H1 (cell line): ENCODE measurements around the gene PARD3. TPM values are rescaled to one million over a fixed set of nuclear protein-coding genes. Genes with fewer than 3 reads are reported as not detected.

Experiments used
- CTCF ChIA-PET: fragments of 300-600 bp; sonication (Branson Sonifier 250); formaldehyde crosslinking; loops from one replicate; lab custom pipeline; 2021; ENCODE audit not compliant: partially characterized antibody; lab: Charles Lee
- POLR2A ChIA-PET: fragments of 300-600 bp; sonication (Branson Sonifier 250); formaldehyde crosslinking; loops from one replicate; lab custom pipeline; 2021; ENCODE audit warnings: inconsistent platforms; ENCODE audit not compliant: partially characterized antibody; lab: Charles Lee
- DNase-seq, 2 experiments: peaks; one replicate each; pipeline versions ENCODE4 v3.0.0 to v3.0.0-alpha.2; 2010 to 2022; ENCODE audit warnings: low spot score in 2 of 2, low read depth in 1 of 2, mixed read lengths in 1 of 2
- FAIRE-seq: peaks from 2 replicates; lab custom pipeline; 2011; peaks lifted over from hg19 to GRCh38; lab: Jason Lieb, UNC
- H2AFZ ChIP-seq: 2 replicates; pipeline ENCODE4 v1.8.1; 2012; ENCODE audit warnings: low read length, inconsistent platforms
- H2AK5ac ChIP-seq: 2 replicates; pipeline ENCODE4 v1.6.1; 2013; ENCODE audit warnings: low read depth, low read length
- H2BK120ac ChIP-seq: replicated peaks from 2 replicates; pipeline ENCODE3; 2013; ENCODE audit warnings: low read depth, low read length, inconsistent platforms
- H2BK12ac ChIP-seq: 2 replicates; pipeline ENCODE4 v1.6.1; 2013; ENCODE audit warnings: low read depth, low read length
- H2BK15ac ChIP-seq: 2 replicates; pipeline ENCODE4 v1.6.1; 2013; ENCODE audit warnings: low read length
- H2BK20ac ChIP-seq: 2 replicates; pipeline ENCODE4 v1.6.1; 2013; ENCODE audit warnings: low read length
- H2BK5ac ChIP-seq: 2 replicates; pipeline ENCODE4 v1.6.1; 2013; ENCODE audit warnings: low read depth, low read length
- H3K14ac ChIP-seq: 2 replicates; pipeline ENCODE4 v1.6.1; 2013; ENCODE audit warnings: inconsistent platforms; ENCODE audit not compliant: insufficient read length
- H3K18ac ChIP-seq: 2 replicates; pipeline ENCODE4 v1.6.1; 2013; ENCODE audit warnings: low read length; ENCODE audit errors: extremely low read depth
- H3K23ac ChIP-seq: 2 replicates; pipeline ENCODE4 v1.6.1; 2013; ENCODE audit warnings: inconsistent platforms; ENCODE audit not compliant: insufficient read length
- H3K23me2 ChIP-seq: 2 replicates; pipeline ENCODE4 v1.6.1; 2013; ENCODE audit warnings: low read depth, low read length
- H3K27ac ChIP-seq: 2 replicates; pipeline ENCODE4 v1.6.1; 2011; ENCODE audit warnings: low read depth, low read length, inconsistent platforms
- H3K27me3 ChIP-seq, 4 experiments: replicated peaks in 1 of 4; 1 replicate in 1 of 4; 2 replicates in 3 of 4; pipeline versions ENCODE4 v1.6.1 to v1.8.1; 2011 to 2013; ENCODE audit warnings: low read length in 3 of 4, mild to moderate bottlenecking in 3 of 4, inconsistent platforms in 2 of 4, mixed read lengths in 2 of 4, moderate library complexity in 1 of 4; ENCODE audit not compliant: control insufficient read depth in 3 of 4, insufficient read depth in 3 of 4; ENCODE audit errors: extremely low read depth in 1 of 4
- H3K36me3 ChIP-seq, 4 experiments: 2 replicates each; pipeline versions ENCODE4 v1.6.1 to v1.8.1; 2011 to 2013; ENCODE audit warnings: mild to moderate bottlenecking in 4 of 4, low read length in 3 of 4, moderate library complexity in 2 of 4, control low read depth in 1 of 4, inconsistent platforms in 1 of 4; ENCODE audit not compliant: insufficient read depth in 4 of 4, control insufficient read depth in 2 of 4
- H3K4ac ChIP-seq: replicated peaks from 2 replicates; pipeline ENCODE3; 2013; ENCODE audit warnings: low read length, low read depth, mixed read lengths, inconsistent platforms; ENCODE audit not compliant: insufficient read length
- H3K4me1 ChIP-seq, 4 experiments: replicated peaks in 1 of 4; 1 replicate in 1 of 4; 2 replicates in 3 of 4; pipeline versions ENCODE4 v1.6.1 to v1.8.1; 2011 to 2013; ENCODE audit warnings: low read length in 3 of 4, inconsistent platforms in 2 of 4, mixed read lengths in 1 of 4; ENCODE audit not compliant: insufficient read depth in 4 of 4, control insufficient read depth in 3 of 4
- H3K4me2 ChIP-seq, 2 experiments: 2 replicates each; pipeline versions ENCODE4 v1.6.1 to v1.8.1; 2011 to 2013; ENCODE audit warnings: low read depth in 2 of 2, low read length in 2 of 2, control low read depth in 1 of 2, inconsistent platforms in 1 of 2, mild to moderate bottlenecking in 1 of 2; ENCODE audit not compliant: insufficient read depth in 1 of 2
- H3K4me3 ChIP-seq, 4 experiments: fragments of 200-600, 300-600 bp in 1 of 4; sonication (generic), shearing (Covaris generic), sonication (Bioruptor Twin) in 1 of 4; 2 replicates each; pipeline versions ENCODE4 v1.5.1 to v1.8.1; 2011 to 2016; ENCODE audit warnings: low read length in 4 of 4, low read depth in 3 of 4, control low read depth in 2 of 4, inconsistent platforms in 2 of 4, mild to moderate bottlenecking in 2 of 4, mixed read lengths in 1 of 4, moderate library complexity in 1 of 4; ENCODE audit not compliant: insufficient read depth in 2 of 4; ENCODE audit errors: extremely low read depth in 1 of 4
- H3K56ac ChIP-seq: replicated peaks from 2 replicates; pipeline ENCODE3; 2013; ENCODE audit warnings: low read depth, mild to moderate bottlenecking, mixed read lengths, low read length, inconsistent platforms; ENCODE audit not compliant: insufficient read length
- H3K79me1 ChIP-seq: 2 replicates; pipeline ENCODE4 v1.6.1; 2013; ENCODE audit warnings: low read depth, low read length, control low read depth
- H3K79me2 ChIP-seq, 2 experiments: 2 replicates each; pipeline versions ENCODE4 v1.6.1 to v1.8.1; 2012 to 2013; ENCODE audit warnings: low read length in 2 of 2, mild to moderate bottlenecking in 2 of 2, inconsistent platforms in 1 of 2; ENCODE audit not compliant: insufficient read depth in 2 of 2, control insufficient read depth in 1 of 2
- H3K9ac ChIP-seq, 4 experiments: replicated peaks in 1 of 4; 1 replicate in 1 of 4; 2 replicates in 3 of 4; pipeline versions ENCODE4 v1.6.1 to v1.8.1; 2011 to 2013; ENCODE audit warnings: low read depth in 3 of 4, low read length in 3 of 4, control low read depth in 2 of 4, mild to moderate bottlenecking in 2 of 4, moderate library complexity in 2 of 4, inconsistent platforms in 1 of 4; ENCODE audit errors: extremely low read depth in 1 of 4
- H3K9me3 ChIP-seq, 2 experiments: 2 replicates each; pipeline versions ENCODE4 v1.6.1 to v1.8.1; 2012 to 2013; ENCODE audit warnings: mild to moderate bottlenecking in 2 of 2, moderate library complexity in 2 of 2, control low read depth in 1 of 2, inconsistent platforms in 1 of 2, low read depth in 1 of 2, low read length in 1 of 2, mixed read lengths in 1 of 2; ENCODE audit not compliant: insufficient read depth in 2 of 2
- H4K20me1 ChIP-seq, 2 experiments: replicated peaks in 1 of 2; 2 replicates each; pipeline versions ENCODE3 to v1.8.1; 2011 to 2013; ENCODE audit warnings: inconsistent platforms in 2 of 2, low read length in 2 of 2, mild to moderate bottlenecking in 1 of 2; ENCODE audit not compliant: insufficient read depth in 2 of 2, control insufficient read depth in 1 of 2
- H4K5ac ChIP-seq: 2 replicates; pipeline ENCODE4 v1.6.1; 2013; ENCODE audit warnings: low read length, low read depth, mixed read lengths, inconsistent platforms; ENCODE audit not compliant: insufficient read length
- H4K8ac ChIP-seq: 2 replicates; pipeline ENCODE4 v1.8.0; 2013; ENCODE audit warnings: mild to moderate bottlenecking, moderate library complexity, low read length, inconsistent platforms; ENCODE audit not compliant: insufficient read depth; ENCODE audit errors: extremely low read depth
- H4K91ac ChIP-seq: replicated peaks from 2 replicates; pipeline ENCODE3; 2013; ENCODE audit warnings: low read length, mixed read lengths, inconsistent platforms; ENCODE audit not compliant: insufficient read length
- ASH2L ChIP-seq: fragments of 200-600, 300-600 bp; sonication (generic); IDR thresholded peaks from one replicate; pipeline ENCODE4 v1.7.1; 2017; ENCODE audit warnings: low read length
- BACH1 ChIP-seq: IDR thresholded peaks from 2 replicates; pipeline ENCODE4 v1.6.1; 2012; ENCODE audit warnings: low read length, improper control_type of control experiment
- BRCA1 ChIP-seq: IDR thresholded peaks from 2 replicates; pipeline ENCODE4 v1.6.1; 2012; ENCODE audit warnings: low read depth, low read length, improper control_type of control experiment
- CEBPB ChIP-seq: IDR thresholded peaks from 2 replicates; pipeline ENCODE4 v1.6.1; 2012; ENCODE audit warnings: low read depth, low read length
- EZH2 ChIP-seq: fragments of 200-600 bp; sonication (generic); IDR thresholded peaks from 2 replicates; pipeline ENCODE4 v1.7.1; 2012; ENCODE audit warnings: low read depth, mild to moderate bottlenecking, moderate library complexity, low read length, inconsistent platforms; ENCODE audit not compliant: severe bottlenecking
- FOSL1 ChIP-seq: IDR thresholded peaks from 2 replicates; pipeline ENCODE4 v1.6.1; 2011; ENCODE audit warnings: mild to moderate bottlenecking, low read depth, low read length, moderate library complexity; ENCODE audit not compliant: insufficient read depth
- GTF2F1 ChIP-seq: IDR thresholded peaks from 2 replicates; pipeline ENCODE4 v1.6.1; 2012; ENCODE audit warnings: low read depth, low read length, improper control_type of control experiment, borderline replicate concordance
- MAX ChIP-seq: IDR thresholded peaks from 2 replicates; pipeline ENCODE4 v1.6.1; 2012; ENCODE audit warnings: inconsistent platforms
- SIN3A ChIP-seq, 2 experiments: IDR thresholded peaks in 1 of 2; conservative IDR thresholded peaks in 1 of 2; 2 replicates each; pipeline ENCODE4 v1.6.1; 2011 to 2012; ENCODE audit warnings: low read length in 2 of 2, improper control_type of control experiment in 1 of 2, low read depth in 1 of 2, mild to moderate bottlenecking in 1 of 2
- SP1 ChIP-seq: IDR thresholded peaks from 2 replicates; pipeline ENCODE4 v1.6.1; 2011; ENCODE audit warnings: low read depth, low read length
- TAF1 ChIP-seq: IDR thresholded peaks from 2 replicates; pipeline ENCODE4 v1.6.1; 2011; ENCODE audit warnings: mild to moderate bottlenecking, low read depth, low read length
- TAF7 ChIP-seq: optimal IDR thresholded peaks from 2 replicates; pipeline ENCODE3; 2011; ENCODE audit warnings: low read depth, mild to moderate bottlenecking, inconsistent platforms, low read length, moderate library complexity, borderline replicate concordance
- TBP ChIP-seq: IDR thresholded peaks from 2 replicates; pipeline ENCODE4 v1.6.1; 2011; ENCODE audit warnings: low read depth, low read length, improper control_type of control experiment
- YY1 ChIP-seq: IDR thresholded peaks from 2 replicates; pipeline ENCODE4 v1.6.1; 2011; ENCODE audit warnings: low read depth, mild to moderate bottlenecking, low read length
- WGBS, 2 experiments: shearing (Covaris generic) in 1 of 2; methylation state at CpG; one replicate each; pipeline versions ENCODE4 v1.1.6 to v1.1.7; 2013 to 2015; ENCODE audit warnings: low lambda C conversion rate in 2 of 2, mixed read lengths in 2 of 2, inconsistent platforms in 1 of 2, low coverage in 1 of 2, missing lambda C conversion rate in 1 of 2; ENCODE audit not compliant: insufficient replicate concordance in 2 of 2, insufficient coverage in 1 of 2, insufficient read length in 1 of 2; ENCODE audit errors: extremely low coverage in 1 of 2, missing lambda C conversion rate in 1 of 2; 5-methylcytosine and 5-hydroxymethylcytosine counted together
- polyA plus RNA-seq, 7 experiments: library from polyadenylated mRNA; depleted of rRNA in 3 of 7; stranded (reverse) in 5 of 7; unstranded in 2 of 7; fragments of >200 nt in 5 of 7; fragments of 200-250 nt in 2 of 7; gene quantifications; 1 replicate in 5 of 7; 2 replicates in 1 of 7; 4 replicates in 1 of 7; pipeline versions ENCODE4 v1.2.1 to v1.2.3, GENCODE V29; 2011 to 2013; ENCODE audit warnings: missing spikeins in 2 of 7, mixed read lengths in 2 of 7
- total RNA-seq: library from RNA; stranded (reverse); fragmentation: NEBNext Ultra II Directional; extraction: Animal tissue kit (Norgen Biotek cat#: 25700); gene quantifications from 2 replicates; pipeline ENCODE4 v1.2.1, GENCODE V29; 2021

The PARD3 gene
- total and polyA plus RNA-seq, 2 of the 8 experiments (the other 6 are each of a cell fraction or from before 2014, with no cell fraction given), result 19.7 to 49.1 TPM

DNA sequence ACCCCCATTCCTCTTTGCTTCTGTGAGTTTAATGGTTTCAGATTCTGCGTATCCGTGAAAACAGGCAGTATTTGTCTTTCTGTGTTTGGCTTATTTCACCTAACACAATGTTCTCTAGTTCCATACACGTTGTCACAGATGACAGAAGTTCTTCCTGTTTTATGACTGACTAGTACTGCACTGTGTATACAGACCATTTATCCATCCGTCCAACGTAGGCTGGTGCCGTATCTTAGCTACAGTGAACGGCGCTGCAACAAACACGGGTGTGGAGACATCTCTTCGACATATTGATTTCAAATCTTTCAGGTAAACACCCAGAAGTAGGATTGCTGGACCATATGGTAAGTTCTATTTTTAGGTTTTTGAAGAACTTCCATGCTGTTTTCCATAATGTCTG lies 181.7 kb downstream of the PARD3 start:
- Histone ChIP-seq H2AK5ac (no peak overlapping the region), H2BK15ac (no peak overlapping the region), H2AFZ (no peak overlapping the region), H3K36me3 (no peaks in the 10 kb centered on the region), H3K56ac (no peak overlapping the region), H3K23me2 (no peaks in the 10 kb centered on the region), H3K79me1 (peaks cover 10% of the 10 kb centered on the region; the same call in 1 of the 2 replicates), H4K8ac (no peak overlapping the region), H3K4me2 (no peak overlapping the region), H4K91ac (no peak overlapping the region), H3K27ac (no peak overlapping the region), H3K9me3 (no peaks in the 10 kb centered on the region), H2BK12ac (no peak overlapping the region), H3K18ac (no peak overlapping the region), H3K4ac (no peak overlapping the region), H3K23ac (no peak overlapping the region), H2BK5ac (no peak overlapping the region), H2BK120ac (no peak overlapping the region), H3K79me2 (peaks cover 0 to 55% of the 10 kb centered on the region in 2 experiments; a peak in 2 of 4 replicates), H4K5ac (no peak overlapping the region), H3K14ac (no peak overlapping the region), H4K20me1 (peaks cover 2 to 4% of the 10 kb centered on the region in 2 experiments), H2BK20ac (no peak overlapping the region), H3K9ac (no peak overlapping the region), H3K4me3 (no peak overlapping the region), H3K4me1 (peaks cover 5 to 15% (median 9%) of the 10 kb centered on the region in 4 experiments; a peak in 5 of 7 replicates), H3K27me3 (no peaks in the 10 kb centered on the region)
- FAIRE-seq (no peak), DNase-seq (no peak)
- no peak for TF ChIP-seq EZH2
- no peak for TF ChIP-seq FOSL1
- no peak for TF ChIP-seq BACH1
- no peak for TF ChIP-seq BRCA1
- TF ChIP-seq TAF1, result no peak
- no peak for TF ChIP-seq YY1
- no peak for TF ChIP-seq SP1
- no peak for TF ChIP-seq TAF7
- TF ChIP-seq TBP, result no peak
- no peak for TF ChIP-seq SIN3A (conservative IDR thresholded peaks at IDR 0.05 in 1 of 2, IDR thresholded peaks at IDR 0.05 in 1 of 2; ENCODE audit: low read depth in 1 of 2, low read length in 2 of 2)
- no peak for TF ChIP-seq GTF2F1
- no peak for TF ChIP-seq ASH2L
- no peak for TF ChIP-seq CEBPB
- no peak for TF ChIP-seq MAX
- WGBS, 2 experiments, result 94% methylated on average over 10 of the region's 10 CpGs; no CpG with 5 or more reads in 1 of the 2 experiments
- CTCF ChIA-PET, result interaction anchor here (0.6 to 1.8 kb wide), 4 partner anchors 8 to 1305 kb away, joined by 3 to 6 read pairs (median 3); no protein-coding TSS in a partner anchor
- POLR2A ChIA-PET, result no interaction called here
